Cardiac muscle cell (in vitro differentiated cells and primary cell): ENCODE data around the gene LRRC17. TPM values are rescaled to one million over a fixed set of nuclear protein-coding genes. Genes with fewer than 3 reads are reported as not detected.

Experiments
- DNase-seq, 2 donors: peaks; one replicate each; pipeline versions ENCODE4 v3.0.0 to v3.0.0-alpha.2; 2010 to 2017; ENCODE audit warnings: low read depth in 1 of 2, low spot score in 1 of 2
- H3K27ac ChIP-seq: fragments of 200-600 bp; sonication (generic); 2 replicates; pipeline ENCODE4 v1.5.1; 2016
- H3K27me3 ChIP-seq: fragments of 200-600 bp; sonication (generic); 2 replicates; pipeline ENCODE4 v1.6.0; 2016; ENCODE audit warnings: control low read depth
- H3K36me3 ChIP-seq: fragments of 200-600 bp; sonication (generic); 2 replicates; pipeline ENCODE4 v1.5.1; 2016; ENCODE audit warnings: control low read depth
- H3K4me1 ChIP-seq: fragments of 200-600 bp; sonication (generic); 2 replicates; pipeline ENCODE4 v1.8.1; 2017; ENCODE audit warnings: low read depth, mild to moderate bottlenecking, mixed run types
- H3K4me3 ChIP-seq: fragments of 200-600 bp; sonication (generic); 2 replicates; pipeline ENCODE4 v1.5.1; 2016; ENCODE audit warnings: mild to moderate bottlenecking
- H3K9me3 ChIP-seq: fragments of 200-600 bp; sonication (generic); 2 replicates; pipeline ENCODE4 v1.5.1; 2017; ENCODE audit warnings: low read depth, mild to moderate bottlenecking, control low read depth
- polyA plus RNA-seq: library from polyadenylated mRNA; unstranded; fragments of >200 nt; fragmentation: Nextera tagmentation; extraction: Ambion mirVana; gene quantifications from 2 replicates; pipeline ENCODE4 v1.2.1, GENCODE V29; 2016
- total RNA-seq: library from RNA; depleted of rRNA; stranded (reverse); fragments of >200 nt; gene quantifications from 2 replicates; pipeline ENCODE4 v1.2.3, GENCODE V29; 2016
- TF ChIP-seq, protein P1 (sequence below): IDR thresholded peaks from 2 replicates; pipeline ENCODE4 v1.5.1; 2012; ENCODE audit warnings: low read depth, mild to moderate bottlenecking, low read length

The LRRC17 gene
- total and polyA plus RNA-seq, 2 experiments from 2014 or later = 5.7 to 8.0 TPM

DNA sequence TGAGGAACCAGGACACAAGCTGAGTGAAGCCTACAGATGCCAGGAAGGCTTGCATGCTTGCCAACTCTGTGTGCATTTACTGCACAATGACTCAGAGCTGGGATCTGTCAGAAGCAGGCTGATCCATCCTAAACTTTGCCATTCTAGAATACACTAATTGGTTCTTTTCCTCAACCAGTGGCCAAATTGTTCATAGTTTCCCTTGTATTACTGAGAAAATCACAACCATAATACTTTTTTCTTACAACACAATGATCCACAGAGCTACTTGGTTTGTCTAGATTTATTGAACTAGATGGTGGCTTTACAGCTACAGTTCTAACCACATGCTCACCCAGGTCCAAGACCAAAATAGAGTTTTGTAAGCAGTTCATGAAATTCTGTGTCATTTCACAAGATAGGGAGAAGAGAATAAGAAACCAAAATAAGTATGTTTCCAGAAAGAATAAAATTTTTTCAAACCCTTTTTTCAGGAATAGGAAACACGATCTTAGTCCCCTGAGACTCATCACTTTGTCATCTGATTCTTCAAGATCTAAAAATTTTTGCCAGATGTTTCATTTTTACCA lies 21.0 kb upstream of the LRRC17 start:
- Histone ChIP-seq H3K36me3 (no peaks in the 10 kb centered on the region), H3K9me3 (no peaks in the 10 kb centered on the region), H3K4me1 (no peaks in the 10 kb centered on the region), H3K27me3 (no peaks in the 10 kb centered on the region), H3K27ac (no peak overlapping the region), H3K4me3 (no peak overlapping the region)
- peak in 1 of 2 donors; percentile 88 for DNase-seq
- TF ChIP-seq, protein P1, sequence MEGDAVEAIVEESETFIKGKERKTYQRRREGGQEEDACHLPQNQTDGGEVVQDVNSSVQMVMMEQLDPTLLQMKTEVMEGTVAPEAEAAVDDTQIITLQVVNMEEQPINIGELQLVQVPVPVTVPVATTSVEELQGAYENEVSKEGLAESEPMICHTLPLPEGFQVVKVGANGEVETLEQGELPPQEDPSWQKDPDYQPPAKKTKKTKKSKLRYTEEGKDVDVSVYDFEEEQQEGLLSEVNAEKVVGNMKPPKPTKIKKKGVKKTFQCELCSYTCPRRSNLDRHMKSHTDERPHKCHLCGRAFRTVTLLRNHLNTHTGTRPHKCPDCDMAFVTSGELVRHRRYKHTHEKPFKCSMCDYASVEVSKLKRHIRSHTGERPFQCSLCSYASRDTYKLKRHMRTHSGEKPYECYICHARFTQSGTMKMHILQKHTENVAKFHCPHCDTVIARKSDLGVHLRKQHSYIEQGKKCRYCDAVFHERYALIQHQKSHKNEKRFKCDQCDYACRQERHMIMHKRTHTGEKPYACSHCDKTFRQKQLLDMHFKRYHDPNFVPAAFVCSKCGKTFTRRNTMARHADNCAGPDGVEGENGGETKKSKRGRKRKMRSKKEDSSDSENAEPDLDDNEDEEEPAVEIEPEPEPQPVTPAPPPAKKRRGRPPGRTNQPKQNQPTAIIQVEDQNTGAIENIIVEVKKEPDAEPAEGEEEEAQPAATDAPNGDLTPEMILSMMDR = no peak

DNA sequence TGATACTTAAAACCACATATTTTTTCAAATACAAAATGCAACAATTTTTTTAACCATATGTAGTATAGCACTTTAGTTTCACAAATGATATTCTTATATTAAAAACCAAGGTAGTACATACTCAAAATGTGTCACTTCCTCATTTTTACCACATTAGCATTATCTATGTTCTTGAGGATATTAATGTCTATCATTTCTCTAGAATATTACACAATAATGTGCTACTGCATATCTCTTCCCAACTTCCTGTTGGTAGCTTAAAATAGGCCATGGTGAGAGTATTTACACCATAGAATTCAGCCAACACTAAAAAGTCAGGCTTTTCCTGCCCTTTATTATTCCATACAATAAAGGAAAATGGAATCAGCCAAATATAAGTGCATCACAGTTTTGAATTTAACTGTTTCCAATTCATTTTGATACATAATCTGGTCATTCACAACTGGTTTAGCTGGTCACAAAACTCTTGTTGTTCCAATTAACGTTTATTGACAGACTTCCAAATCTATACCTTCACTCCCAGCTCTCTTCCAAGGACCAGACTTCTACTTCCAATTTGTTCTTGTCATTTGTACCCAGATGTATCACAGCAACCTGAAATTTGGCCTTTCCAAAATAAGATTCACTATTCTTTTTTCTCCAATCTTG lies 20.0 kb upstream of the LRRC17 start:
- Histone ChIP-seq H3K36me3 (no peaks in the 10 kb centered on the region), H3K27ac (no peak overlapping the region), H3K4me1 (no peaks in the 10 kb centered on the region), H3K4me3 (no peak overlapping the region), H3K9me3 (no peaks in the 10 kb centered on the region), H3K27me3 (no peaks in the 10 kb centered on the region)
- DNase-seq = peak in 1 of 2 donors; percentile 77
- TF ChIP-seq, protein P1 = no peak

DNA sequence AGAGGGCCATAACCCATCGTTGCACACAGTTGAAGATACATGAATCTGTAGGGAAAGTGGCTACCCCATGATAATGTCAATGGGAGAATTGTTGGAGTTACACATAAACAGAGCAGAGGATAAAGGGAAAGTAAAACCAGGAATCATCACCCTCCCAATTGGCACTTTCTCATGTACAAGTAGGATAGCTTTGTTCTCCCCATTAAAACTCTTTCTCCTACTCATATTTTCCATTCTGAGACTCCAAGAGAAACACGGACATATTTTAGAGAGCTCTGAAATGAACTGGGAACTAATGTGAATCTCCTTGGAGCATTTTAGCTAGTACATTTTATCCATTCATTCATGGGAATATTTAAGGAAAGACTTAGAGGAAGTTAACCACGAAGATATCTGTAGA lies 17.2 kb upstream of the LRRC17 start:
- TF ChIP-seq, protein P1 = no peak
- Histone ChIP-seq H3K4me1 (no peaks in the 10 kb centered on the region), H3K27me3 (no peaks in the 10 kb centered on the region), H3K4me3 (no peak overlapping the region), H3K36me3 (no peaks in the 10 kb centered on the region), H3K27ac (no peak overlapping the region), H3K9me3 (no peaks in the 10 kb centered on the region)
- peak in 1 of 2 donors; percentile 21 for DNase-seq

- no peak overlapping the region for H3K4me3 ChIP-seq
- H3K36me3 ChIP-seq = no peaks in the 10 kb centered on the region
- TF ChIP-seq, protein P1 = no peak
- H3K27ac ChIP-seq = no peak overlapping the region
- no peaks in the 10 kb centered on the region for H3K9me3 ChIP-seq
- H3K27me3 ChIP-seq = no peaks in the 10 kb centered on the region
- no peaks in the 10 kb centered on the region for H3K4me1 ChIP-seq
- no peak for DNase-seq
These were observed 16.2 kb upstream of the LRRC17 start for GRCh38 chr7:102896585-102896984.

DNA sequence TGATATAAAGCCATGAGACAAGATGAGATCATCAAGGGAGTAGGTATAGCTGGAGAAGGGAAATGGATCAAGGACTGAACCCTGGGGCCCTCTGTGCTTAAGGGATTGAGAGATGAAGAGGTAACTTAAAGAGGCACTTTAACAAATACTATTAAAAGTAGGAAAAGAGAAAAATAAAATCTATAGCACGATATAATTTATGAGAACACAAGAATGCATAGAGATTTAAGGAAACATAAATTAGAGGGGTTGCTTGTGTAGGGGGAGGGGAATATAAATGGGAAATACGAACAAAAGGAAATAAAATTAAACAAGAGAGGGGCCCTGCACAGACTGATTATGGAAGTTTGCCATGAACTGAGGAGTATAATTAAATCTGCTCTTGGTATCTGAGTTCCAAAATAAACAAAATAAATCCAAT lies 15.6 kb upstream of the LRRC17 start:
- no peak for DNase-seq
- H3K27me3 ChIP-seq = no peaks in the 10 kb centered on the region
- H3K36me3 ChIP-seq = no peaks in the 10 kb centered on the region
- no peak overlapping the region for H3K27ac ChIP-seq
- H3K9me3 ChIP-seq = no peaks in the 10 kb centered on the region
- H3K4me1 ChIP-seq = no peaks in the 10 kb centered on the region
- no peak overlapping the region for H3K4me3 ChIP-seq
- TF ChIP-seq, protein P1 = no peak
